GM18858 (cell line): Measurements from ENCODE around the gene OR13C8.

Source experiments
- ATAC-seq: cut with Tn5 transposase; IDR thresholded peaks from one replicate; pipeline ENCODE4 v1.9.1; 2021; ENCODE audit not compliant: unreplicated experiment

Gene OR13C8

GRCh38 chr9:104611213-104611612 is 42.2 kb downstream of the OR13C8 start:
- no peak for ATAC-seq

- ATAC-seq: no peak
Observed at GRCh38 chr9:104617418-104617817, 48.5 kb downstream of the OR13C8 start.

- ATAC-seq: no peak
Observed at GRCh38 chr9:104618104-104618503, 49.1 kb downstream of the OR13C8 start, which contains the start of gene OR13C9. Gene OR13C9 (minus strand): TSS chr9:104618204. CDS start chr9:104618204, 0 bp downstream.
